HepG2 (cell line): Measurements from ENCODE around the gene NME4. TPM values are rescaled to one million over a fixed set of nuclear protein-coding genes. Genes with fewer than 3 reads are reported as not detected.
A peak's percentile ranks its signal among the peaks of the same experiment; 100 is the strongest.

ENCODE experiments used
- AHR ChIP-seq: IDR thresholded peaks from 2 replicates; pipeline ENCODE4 v1.6.1; 2018; ENCODE audit warnings: missing genetic modification reagents, missing compliant biosample characterization
- ASH2L ChIP-seq: fragments of 300-600, 200-600 bp; sonication (generic); IDR thresholded peaks from 2 replicates; pipeline ENCODE4 v1.7.0; 2017; ENCODE audit warnings: low read depth, mild to moderate bottlenecking, moderate library complexity, mixed read lengths, low read length; ENCODE audit not compliant: insufficient read length
- ATM ChIP-seq: fragments of 450-650 bp; IDR thresholded peaks from 2 replicates; pipeline ENCODE4 v1.7.1; 2017; ENCODE audit warnings: mild to moderate bottlenecking, borderline replicate concordance
- CENPT ChIP-seq: sonication (generic); formaldehyde crosslinking; IDR thresholded peaks from 2 replicates; pipeline ENCODE4 v1.8.0; 2022; ENCODE audit warnings: low read depth, mild to moderate bottlenecking, moderate library complexity, missing genetic modification reagents
- FOSL2 ChIP-seq: sonication (generic); formaldehyde crosslinking; IDR thresholded peaks from 2 replicates; pipeline ENCODE4 v1.4.0; 2020; ENCODE audit warnings: missing genetic modification reagents
- FOXK1 ChIP-seq: sonication (generic); formaldehyde crosslinking; IDR thresholded peaks from 2 replicates; pipeline ENCODE4 v1.4.0; 2020; ENCODE audit warnings: low read depth, missing genetic modification reagents, borderline replicate concordance
- HMGXB3 ChIP-seq: sonication (generic); formaldehyde crosslinking; IDR thresholded peaks from 2 replicates; pipeline ENCODE4 v1.4.0; 2020; ENCODE audit warnings: missing genetic modification reagents, borderline replicate concordance
- POGK ChIP-seq: sonication (generic); formaldehyde crosslinking; conservative IDR thresholded peaks from 2 replicates; pipeline ENCODE4 v1.8.0; 2022; ENCODE audit warnings: mild to moderate bottlenecking, moderate library complexity, missing genetic modification reagents
- RXRA ChIP-seq: sonication (generic); formaldehyde crosslinking; IDR thresholded peaks from 2 replicates; pipeline ENCODE4 v1.5.1; 2020; ENCODE audit warnings: missing genetic modification reagents
- SMAD9 ChIP-seq: sonication (generic); formaldehyde crosslinking; IDR thresholded peaks from 2 replicates; pipeline ENCODE4 v1.5.1; 2020; ENCODE audit warnings: mild to moderate bottlenecking, missing genetic modification reagents
- TARDBP ChIP-seq: sonication (generic); formaldehyde crosslinking; IDR thresholded peaks from 2 replicates; pipeline ENCODE4 v1.8.0; 2022; ENCODE audit warnings: mild to moderate bottlenecking, missing genetic modification reagents
- TFDP2 ChIP-seq: sonication (generic); formaldehyde crosslinking; IDR thresholded peaks from 2 replicates; pipeline ENCODE4 v1.4.0; 2020; ENCODE audit warnings: missing genetic modification reagents
- TMF1 ChIP-seq: sonication (generic); formaldehyde crosslinking; IDR thresholded peaks from 2 replicates; pipeline ENCODE4 v1.8.1; 2022; ENCODE audit warnings: low read depth, missing genetic modification reagents
- TP53 ChIP-seq: sonication (generic); formaldehyde crosslinking; conservative IDR thresholded peaks from 2 replicates; pipeline ENCODE4 v1.4.0; 2020; ENCODE audit warnings: missing genetic modification reagents
- ZBTB21 ChIP-seq: sonication (generic); formaldehyde crosslinking; IDR thresholded peaks from 2 replicates; pipeline ENCODE4 v1.4.0; 2020; ENCODE audit warnings: missing genetic modification reagents
- ZBTB8A ChIP-seq: sonication (generic); formaldehyde crosslinking; IDR thresholded peaks from 2 replicates; pipeline ENCODE4 v1.4.0; 2020; ENCODE audit warnings: mild to moderate bottlenecking, low read depth, missing genetic modification reagents, borderline replicate concordance
- ZFYVE20 ChIP-seq: sonication (generic); formaldehyde crosslinking; IDR thresholded peaks from 2 replicates; pipeline ENCODE4 v1.8.0; 2023; ENCODE audit warnings: low read depth, mild to moderate bottlenecking, moderate library complexity, missing genetic modification reagents, borderline replicate concordance
- ZNF235 ChIP-seq: sonication (generic); formaldehyde crosslinking; IDR thresholded peaks from 2 replicates; pipeline ENCODE4 v1.8.1; 2023; ENCODE audit warnings: mild to moderate bottlenecking, missing genetic modification reagents, borderline replicate concordance
- ZNF282 ChIP-seq: fragments of 450-650 bp; IDR thresholded peaks from 2 replicates; pipeline ENCODE4 v1.6.1; 2018; ENCODE audit not compliant: partially characterized antibody
- ZNF30 ChIP-seq: sonication (generic); formaldehyde crosslinking; IDR thresholded peaks from 2 replicates; pipeline ENCODE4 v1.5.0; 2020; ENCODE audit warnings: mild to moderate bottlenecking, missing genetic modification reagents
- ZNF552 ChIP-seq: sonication (generic); formaldehyde crosslinking; IDR thresholded peaks from 2 replicates; pipeline ENCODE4 v1.9.0; 2022; ENCODE audit warnings: missing genetic modification reagents, mild to moderate bottlenecking, borderline replicate concordance
- ZNF788 ChIP-seq: sonication (generic); formaldehyde crosslinking; IDR thresholded peaks from 2 replicates; pipeline ENCODE4 v1.5.0; 2020; ENCODE audit warnings: mild to moderate bottlenecking, missing genetic modification reagents, borderline replicate concordance
- polyA plus RNA-seq, 8 experiments: library from polyadenylated mRNA; depleted of rRNA in 3 of 8; stranded (reverse) in 7 of 8; unstranded in 1 of 8; fragments of >200 nt; fragmentation: Illumina TruSeq in 4 of 8; extraction: Trizol in 4 of 8; gene quantifications; 2 replicates each; pipeline versions ENCODE4 v1.2.1 to v1.2.3, GENCODE V29; 2011 to 2016; ENCODE audit warnings: low read depth in 4 of 8, missing spikeins in 1 of 8, mixed read lengths in 1 of 8; ENCODE audit not compliant: insufficient read depth in 1 of 8
- total RNA-seq, 5 experiments: library from RNA; depleted of rRNA; stranded (reverse); fragments of >200 nt; fragmentation: Illumina TruSeq; extraction: Trizol; gene quantifications; 2 replicates each; pipeline ENCODE4 v1.2.3, GENCODE V29; 2016; ENCODE audit warnings: low read depth in 1 of 5

The NME4 gene
- total and polyA plus RNA-seq, 2 of the 13 experiments (the other 11 are each of a cell fraction or from before 2014, with no cell fraction given) = 121 to 263 TPM

GRCh38 chr16:396605-397004, 394 bp upstream of the NME4 start (continued):
- TF ChIP-seq TARDBP (CRISPR knock-in tag) (no peak), HMGXB3 (no peak), ZNF235 (CRISPR knock-in tag) (no peak), ZFYVE20 (CRISPR knock-in tag) (no peak), RXRA (no peak), ZNF30 (no peak), ZBTB8A (CRISPR knock-in tag) (no peak), ZNF282 (no peak), ZBTB21 (CRISPR knock-in tag) (no peak), CENPT (no peak), TP53 (CRISPR knock-in tag) (no peak), ATM (no peak), ZNF788 (CRISPR knock-in tag) (no peak), ZNF552 (CRISPR knock-in tag) (no peak), TFDP2 (peak; percentile 74), TMF1 (CRISPR knock-in tag) (no peak), POGK (CRISPR knock-in tag) (no peak), FOXK1 (CRISPR knock-in tag) (no peak), SMAD9 (no peak), FOSL2 (CRISPR knock-in tag) (0 out of 2 replicates have a peak, but pooled peaks have one; percentile 10), AHR (0 out of 2 replicates have a peak, but pooled peaks have one; percentile 53), ASH2L (no peak)
